ENCODE measurements around the gene ELK1.

ELK1 gene

GRCh38 chrX:47644557-47645091 is 5.7 kb downstream of the ELK1 start:
- DNase-seq, result peak; percentile 20 to 36

DNA sequence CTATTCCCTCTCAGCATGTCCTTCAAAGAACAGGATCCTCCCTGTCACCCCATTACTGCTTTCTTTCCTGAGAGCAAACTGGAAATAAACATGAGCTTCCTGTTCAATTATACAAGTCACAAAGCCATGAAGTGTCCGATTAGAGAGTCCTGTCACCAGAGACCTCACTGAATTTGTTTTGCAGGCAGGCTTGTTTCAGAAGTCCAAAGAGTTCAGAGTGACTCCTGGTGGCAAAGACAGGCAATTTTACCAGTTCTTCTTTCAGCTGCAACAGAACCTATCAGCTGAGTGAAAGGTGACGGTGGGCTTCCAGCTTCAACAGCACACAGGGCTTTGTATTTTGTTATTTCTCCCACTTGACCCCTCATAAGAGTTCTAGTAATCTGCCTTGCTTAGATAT is 6.4 kb downstream of the ELK1 start:
- DNase-seq, result peak in 1 of 2 experiments; percentile 11

- no peak for DNase-seq
Measured at GRCh38 chrX:47638816-47639215, 11.5 kb downstream of the ELK1 start.

- peak in 1 of 2 experiments; percentile 26 for DNase-seq
Measured at GRCh38 chrX:47637546-47638195, 12.7 kb downstream of the ELK1 start.

GRCh38 chrX:47634871-47635575 is 15.3 kb downstream of the ELK1 start:
- DNase-seq, result no peak

GRCh38 chrX:47633689-47634590 is 16.4 kb downstream of the ELK1 start:
- no peak for DNase-seq

GRCh38 chrX:47632666-47633065 is 17.7 kb downstream of the ELK1 start:
- no peak for DNase-seq

GRCh38 chrX:47631676-47632075 is 18.7 kb downstream of the ELK1 start:
- DNase-seq, result no peak

- DNase-seq, result peak; percentile 33 to 35
Measured at GRCh38 chrX:47629419-47630200, 20.8 kb downstream of the ELK1 start, which contains the start of gene CFP. TSS of gene CFP (minus strand) at chrX:47629930. CDS start at chrX:47629844, 86 bp downstream.

GRCh38 chrX:47628982-47629381 is 21.4 kb downstream of the ELK1 start:
- no peak for DNase-seq

GRCh38 chrX:47625365-47625764 is 25.0 kb downstream of the ELK1 start:
- no peak for DNase-seq

DNA sequence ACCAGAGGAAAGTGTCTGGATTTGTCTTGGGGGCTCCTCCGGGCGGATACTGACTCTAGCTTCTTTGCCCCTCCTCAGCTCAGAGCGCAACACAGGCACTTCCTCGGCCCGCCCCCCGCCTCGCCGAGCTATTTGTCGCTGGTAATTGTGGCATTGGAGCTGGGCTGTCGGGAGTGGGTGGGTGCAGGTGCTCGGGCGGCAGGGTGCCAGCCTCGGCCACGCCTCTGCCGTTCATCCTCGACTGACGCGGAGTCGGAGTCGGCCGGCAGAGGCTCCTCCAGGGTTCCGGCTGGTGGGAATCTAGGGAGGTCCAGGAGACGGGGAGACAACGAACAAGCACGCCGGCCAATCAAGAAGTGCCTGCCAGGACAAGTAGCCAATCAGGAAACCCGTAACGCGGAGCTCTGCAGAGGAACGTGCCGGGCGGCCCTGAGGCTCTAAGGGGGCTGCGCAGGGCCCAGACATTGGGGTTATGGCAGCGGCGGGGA is 26.8 kb downstream of the ELK1 start:
- peak in 1 of 2 experiments; percentile 15 for DNase-seq

DNA sequence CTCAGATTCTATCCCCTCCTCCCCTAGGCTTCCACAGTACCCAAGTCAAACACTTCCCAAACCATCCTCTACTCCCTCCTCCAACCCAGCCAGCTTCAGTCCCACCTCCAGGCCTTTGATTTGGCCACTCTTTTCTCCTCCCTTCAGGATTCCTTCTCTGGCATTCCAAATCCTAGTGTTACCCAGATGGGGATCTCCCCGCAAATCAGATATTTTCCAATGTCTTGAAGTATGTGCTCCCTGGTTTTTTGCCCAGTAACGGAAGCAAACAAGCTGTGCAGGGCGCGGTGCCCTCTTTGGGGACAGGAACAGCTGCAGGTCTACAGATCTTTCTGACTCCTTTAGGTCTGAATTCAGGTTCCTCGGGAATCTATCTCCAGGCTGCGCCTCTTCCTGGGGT is 28.5 kb downstream of the ELK1 start:
- DNase-seq, result no peak

- no peak for DNase-seq
Measured at GRCh38 chrX:47620303-47620685, 30.1 kb downstream of the ELK1 start.

- DNase-seq, result peak in 1 of 2 experiments; percentile 31
Measured at GRCh38 chrX:47619486-47620302, 30.7 kb downstream of the ELK1 start, which contains the start of gene SYN1. TSS of gene SYN1 (minus strand) at chrX:47619857. CDS start at chrX:47619728, 129 bp downstream.

DNA sequence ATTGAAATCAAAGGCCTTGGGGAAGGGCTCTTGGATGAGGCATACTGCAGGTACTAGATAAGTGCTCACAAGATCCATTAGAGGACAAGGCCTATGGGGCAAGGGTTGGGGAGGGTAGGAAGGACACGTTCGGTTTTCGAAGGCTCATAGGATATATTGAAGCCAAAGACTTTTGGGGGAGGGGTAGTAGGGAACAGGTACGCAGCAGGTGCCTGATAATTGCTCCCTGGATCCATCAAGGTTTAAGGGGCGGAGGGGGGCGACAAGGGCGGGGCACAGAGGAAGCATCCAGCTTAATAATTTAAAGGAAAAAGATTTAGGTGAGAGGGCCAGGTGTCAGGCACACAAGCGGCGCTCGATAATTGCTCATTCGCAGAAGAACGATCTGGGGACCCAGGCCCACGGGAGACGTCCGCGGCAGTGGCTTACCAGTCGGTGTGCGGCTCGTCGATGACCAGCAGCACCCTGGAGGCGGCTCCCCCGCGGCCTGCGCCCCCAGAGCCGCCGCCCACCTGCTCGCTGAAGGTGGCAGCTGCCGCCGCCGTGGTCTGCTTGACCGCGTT is 31.4 kb downstream of the ELK1 start:
- no peak for DNase-seq

GRCh38 chrX:47614618-47615017 is 35.7 kb downstream of the ELK1 start:
- no peak for DNase-seq

DNA sequence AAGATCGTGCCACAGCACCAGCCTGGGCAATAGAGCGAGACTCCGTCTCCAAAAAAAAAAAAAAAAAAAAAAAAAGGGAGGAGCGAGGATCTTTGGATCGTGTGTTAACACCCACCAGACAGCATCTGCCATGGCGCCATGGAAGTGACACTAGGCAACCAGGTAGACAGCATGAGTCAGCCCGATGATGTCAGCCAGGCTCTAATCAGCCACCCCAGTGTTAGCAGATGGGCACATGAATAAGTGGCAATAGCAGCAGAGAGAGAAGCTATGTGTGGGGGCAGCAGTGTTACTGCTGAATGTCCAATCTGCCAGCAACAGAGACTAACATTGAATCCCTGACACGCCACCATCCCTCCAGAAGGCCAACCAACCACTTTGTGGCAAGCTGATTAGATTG is 37.3 kb downstream of the ELK1 start:
- no peak for DNase-seq

DNA sequence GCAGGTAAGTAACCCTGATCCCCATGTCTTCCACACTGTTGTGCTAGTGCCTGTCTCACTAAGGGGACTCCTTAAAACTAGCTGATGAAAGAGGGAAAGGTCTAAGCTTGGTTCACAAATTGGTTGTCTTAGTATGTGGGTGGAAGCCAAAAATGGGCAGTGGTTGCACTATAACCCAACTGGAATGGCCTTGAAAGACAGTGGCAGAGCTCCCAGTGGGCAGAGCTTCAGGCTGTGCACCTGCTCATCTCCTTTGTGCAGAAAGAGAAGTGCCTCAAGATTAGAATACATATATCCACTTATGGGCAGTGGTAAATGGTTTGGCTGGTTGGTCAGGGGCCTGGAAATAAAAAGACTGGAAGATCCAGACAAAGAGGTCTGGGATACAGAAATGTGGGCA is 37.9 kb downstream of the ELK1 start:
- no peak for DNase-seq

DNA sequence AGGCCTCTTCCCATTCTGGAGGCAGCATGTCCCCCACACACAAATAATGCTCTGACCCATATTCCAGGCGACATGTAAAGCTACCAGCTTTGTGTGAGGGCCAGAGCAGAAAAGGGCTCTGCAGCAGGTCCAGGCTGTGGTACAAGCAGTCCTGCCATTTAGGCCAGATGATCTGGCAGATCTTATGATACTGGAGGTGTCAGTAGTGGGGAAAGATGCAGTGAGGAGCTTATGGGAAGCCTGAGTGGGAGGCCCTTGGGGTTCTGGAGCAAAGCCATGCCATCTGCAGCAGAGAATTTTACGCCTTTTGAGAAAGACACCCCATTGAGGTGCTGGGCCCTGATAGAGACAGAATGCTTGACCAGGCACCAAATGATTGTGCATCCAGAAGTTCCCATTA is 38.4 kb downstream of the ELK1 start:
- DNase-seq, result no peak

DNA sequence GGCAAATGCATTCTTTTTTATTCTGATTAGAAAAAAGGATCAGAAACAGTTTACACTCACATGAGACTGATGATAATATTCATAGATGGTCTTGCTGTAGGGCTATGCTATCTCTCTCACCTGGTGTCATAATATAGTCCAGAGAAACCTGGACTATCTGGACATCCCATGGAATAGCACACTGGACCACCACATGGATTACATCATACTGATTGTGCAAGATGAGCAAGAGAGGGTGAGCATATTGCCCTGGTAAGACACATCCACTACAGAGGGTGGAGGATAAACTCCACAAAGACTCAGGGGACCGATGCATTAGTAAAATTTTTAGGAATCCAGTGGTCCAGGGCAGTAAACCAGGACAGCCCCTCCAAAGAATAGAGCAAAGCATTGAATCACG is 38.9 kb downstream of the ELK1 start:
- no peak for DNase-seq

Data from AML-193 (cell line).